HG02884 (cell line): ENCODE measurements around the gene P2RY12.

Experiments used
- ATAC-seq: cut with Tn5 transposase; IDR thresholded peaks from one replicate; pipeline ENCODE4 v1.9.1; 2021; ENCODE audit warnings: mild to moderate bottlenecking, moderate library complexity; ENCODE audit not compliant: unreplicated experiment

P2RY12 gene

GRCh38 chr3:151309566-151309965 is 75.0 kb downstream of the P2RY12 start:
- no peak for ATAC-seq

- no peak for ATAC-seq
Observed at GRCh38 chr3:151307583-151308488, 76.7 kb downstream of the P2RY12 start.

GRCh38 chr3:151307131-151307530 is 77.4 kb downstream of the P2RY12 start:
- ATAC-seq = no peak

- ATAC-seq = no peak
Observed at GRCh38 chr3:151306168-151306810, 78.3 kb downstream of the P2RY12 start.

- no peak for ATAC-seq
Observed at GRCh38 chr3:151305775-151306151, 78.8 kb downstream of the P2RY12 start.

- no peak for ATAC-seq
Observed at GRCh38 chr3:151305060-151305774, 79.3 kb downstream of the P2RY12 start.

GRCh38 chr3:151303751-151304150 is 80.8 kb downstream of the P2RY12 start:
- ATAC-seq = no peak

GRCh38 chr3:151301787-151302186 is 82.8 kb downstream of the P2RY12 start:
- no peak for ATAC-seq

GRCh38 chr3:151300539-151300938 is 84.0 kb downstream of the P2RY12 start:
- no peak for ATAC-seq

- ATAC-seq = no peak
Observed at GRCh38 chr3:151299006-151299405, 85.5 kb downstream of the P2RY12 start.

GRCh38 chr3:151297429-151297828 is 87.1 kb downstream of the P2RY12 start:
- ATAC-seq = no peak

GRCh38 chr3:151296226-151296625 is 88.3 kb downstream of the P2RY12 start:
- ATAC-seq = no peak

- no peak for ATAC-seq
Observed at GRCh38 chr3:151293127-151293526, 91.4 kb downstream of the P2RY12 start.

- no peak for ATAC-seq
Observed at GRCh38 chr3:151290673-151291072, 93.9 kb downstream of the P2RY12 start.

GRCh38 chr3:151289445-151289844 is 95.1 kb downstream of the P2RY12 start:
- no peak for ATAC-seq
